ENCODE data around the gene NISCH.
A peak's percentile ranks its signal among the peaks of the same experiment; 100 is the strongest.

Gene NISCH

GRCh38 chr3:52446631-52447511, 8.5 kb upstream of the NISCH start:
- ATAC-seq (replicated peaks) (peak; percentile 71), DNase-seq (peak; percentile 71 to 79 (median 74))
- no peaks in the 10 kb centered on the region for H3K9me3 Mint-ChIP-seq
- no peak overlapping the region for H3K27ac Mint-ChIP-seq
- peaks cover 0 to 7% of the 10 kb centered on the region in 2 donors for H3K27me3 Mint-ChIP-seq
- peaks cover 8 to 14% of the 10 kb centered on the region in 2 donors for H3K4me1 Mint-ChIP-seq (ENCODE audit: low read depth in 2 of 2)
- H3K4me3 Mint-ChIP-seq = no peak overlapping the region
- no peaks in the 10 kb centered on the region for H3K36me3 Mint-ChIP-seq (ENCODE audit: insufficient read depth)

GRCh38 chr3:52447512-52448355, 7.7 kb upstream of the NISCH start:
- ATAC-seq (replicated peaks) = no peak
- Mint-ChIP-seq H3K4me1 (ENCODE audit: low read depth in 2 of 2) (peaks cover 8 to 14% of the 10 kb centered on the region in 2 donors), H3K27me3 (peaks cover 0 to 3% of the 10 kb centered on the region in 2 donors), H3K4me3 (no peak overlapping the region), H3K9me3 (no peaks in the 10 kb centered on the region), H3K36me3 (ENCODE audit: insufficient read depth) (no peaks in the 10 kb centered on the region), H3K27ac (peak overlapping the region in 1 of 2 donors; percentile 93)
- DNase-seq = no peak

GRCh38 chr3:52450489-52451236, 4.7 kb upstream of the NISCH start:
- no peaks in the 10 kb centered on the region for H3K27me3 Mint-ChIP-seq
- ATAC-seq (replicated peaks) = no peak
- peak overlapping the region in 1 of 2 donors; percentile 20 for H3K27ac Mint-ChIP-seq
- DNase-seq = no peak
- H3K4me1 Mint-ChIP-seq (ENCODE audit: low read depth in 2 of 2) = peaks cover 13 to 19% of the 10 kb centered on the region in 2 donors
- H3K36me3 Mint-ChIP-seq (ENCODE audit: insufficient read depth) = peaks cover 5% of the 10 kb centered on the region
- H3K4me3 Mint-ChIP-seq = no peak overlapping the region
- no peaks in the 10 kb centered on the region for H3K9me3 Mint-ChIP-seq

GRCh38 chr3:52451237-52452083, 3.9 kb upstream of the NISCH start:
- H3K27ac Mint-ChIP-seq = peak overlapping the region in 1 of 2 donors; percentile 20
- no peaks in the 10 kb centered on the region for H3K27me3 Mint-ChIP-seq
- peaks cover 20 to 24% of the 10 kb centered on the region in 2 donors for H3K4me1 Mint-ChIP-seq (ENCODE audit: low read depth in 2 of 2)
- H3K9me3 Mint-ChIP-seq = no peaks in the 10 kb centered on the region
- H3K36me3 Mint-ChIP-seq (ENCODE audit: insufficient read depth) = peaks cover 9% of the 10 kb centered on the region
- H3K4me3 Mint-ChIP-seq = no peak overlapping the region
- ATAC-seq (replicated peaks) (no peak), DNase-seq (no peak)

- Mint-ChIP-seq H3K4me3 (no peak overlapping the region), H3K9me3 (no peaks in the 10 kb centered on the region), H3K27me3 (no peaks in the 10 kb centered on the region), H3K4me1 (ENCODE audit: low read depth in 2 of 2) (peaks cover 18 to 27% of the 10 kb centered on the region in 2 donors), H3K27ac (peak overlapping the region in 1 of 2 donors; percentile 20), H3K36me3 (ENCODE audit: insufficient read depth) (peaks cover 11% of the 10 kb centered on the region)
- ATAC-seq (replicated peaks) (no peak), DNase-seq (no peak)
Observed at GRCh38 chr3:52452126-52452525, 3.3 kb upstream of the NISCH start.

- DNase-seq (no peak), ATAC-seq (replicated peaks) (no peak)
- no peak overlapping the region for H3K27ac Mint-ChIP-seq
- H3K27me3 Mint-ChIP-seq = no peaks in the 10 kb centered on the region
- no peak overlapping the region for H3K4me3 Mint-ChIP-seq
- peaks cover 11% of the 10 kb centered on the region for H3K36me3 Mint-ChIP-seq (ENCODE audit: insufficient read depth)
- H3K9me3 Mint-ChIP-seq = no peaks in the 10 kb centered on the region
- H3K4me1 Mint-ChIP-seq (ENCODE audit: low read depth in 2 of 2) = peaks cover 22 to 30% of the 10 kb centered on the region in 2 donors
Observed at GRCh38 chr3:52452570-52453221, 2.7 kb upstream of the NISCH start.

- H3K36me3 Mint-ChIP-seq (ENCODE audit: insufficient read depth) = peaks cover 18% of the 10 kb centered on the region
- peak within 1 kb of the TSS; percentile 90 to 94 for H3K4me3 Mint-ChIP-seq
- peaks cover 30% of the 10 kb centered on the region in 2 donors for H3K4me1 Mint-ChIP-seq (ENCODE audit: low read depth in 2 of 2)
- no peaks in the 10 kb centered on the region for H3K27me3 Mint-ChIP-seq
- ATAC-seq (replicated peaks) = no peak
- peak within 1 kb of the TSS; percentile 94 to 99 for H3K27ac Mint-ChIP-seq
- no peak for DNase-seq
- H3K9me3 Mint-ChIP-seq = no peaks in the 10 kb centered on the region
Observed at GRCh38 chr3:52453496-52454249, 1.7 kb upstream of the NISCH start, which contains the start of gene TNNC1. TSS of gene TNNC1 (minus strand) at chr3:52454041. CDS start at chr3:52454015, 26 bp downstream.

DNA sequence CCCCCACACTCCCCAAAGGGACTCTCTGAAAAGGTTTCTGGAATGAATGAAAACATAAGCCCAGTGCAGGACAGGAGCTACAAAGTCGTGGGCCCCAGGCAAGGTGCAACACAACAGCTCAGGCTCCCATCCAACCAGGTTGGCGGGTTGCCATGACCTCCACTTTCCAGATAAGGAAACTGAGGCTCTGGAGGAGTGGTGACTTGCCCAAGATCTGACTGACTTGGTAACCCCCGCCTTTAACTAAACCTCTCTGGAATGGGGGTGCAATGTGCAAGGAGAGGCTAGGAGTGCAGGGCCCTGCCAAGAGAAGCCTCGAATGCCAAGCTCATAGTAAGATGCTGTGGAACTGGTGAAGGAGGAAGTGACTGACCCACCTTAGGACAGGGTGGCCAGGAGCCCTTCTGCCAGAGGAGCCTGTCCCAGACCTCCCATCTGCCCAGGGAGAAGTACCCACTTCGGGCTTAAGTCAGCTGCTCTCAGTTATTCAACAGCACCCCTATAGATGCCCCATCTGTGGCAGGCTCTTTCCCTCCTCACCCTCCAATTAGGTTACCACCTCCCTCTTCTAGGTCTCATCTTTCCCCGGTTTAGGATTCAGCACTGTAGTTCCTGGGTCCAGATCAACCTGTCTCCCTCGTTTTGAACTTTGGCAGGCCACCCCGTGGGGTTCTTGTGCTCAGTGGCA, 1.0 kb upstream of the NISCH start:
- peaks cover 27 to 37% of the 10 kb centered on the region in 2 donors for H3K4me1 Mint-ChIP-seq (ENCODE audit: low read depth in 2 of 2)

DNA sequence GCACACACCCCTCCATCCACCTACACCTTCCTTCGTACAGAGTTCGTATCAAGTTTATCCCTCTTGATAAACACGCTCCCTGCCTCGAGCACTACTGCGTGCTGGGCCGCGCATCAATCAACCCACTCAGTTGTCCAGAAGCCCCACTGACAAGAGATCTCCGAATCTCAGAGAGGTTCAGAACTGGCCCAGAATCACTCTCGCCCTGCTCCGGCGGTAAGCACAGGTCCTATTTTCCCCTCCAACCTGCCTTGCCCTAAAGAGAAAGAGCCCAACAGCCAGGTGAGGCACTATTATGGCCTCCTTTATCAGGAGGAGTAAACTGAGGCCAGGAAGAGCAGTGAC, 494 bp upstream of the NISCH start:
- Mint-ChIP-seq H3K36me3 (ENCODE audit: insufficient read depth) (peaks cover 27% of the 10 kb centered on the region), H3K27me3 (no peaks in the 10 kb centered on the region), H3K9me3 (no peaks in the 10 kb centered on the region), H3K4me1 (ENCODE audit: low read depth in 2 of 2) (peaks cover 27 to 41% of the 10 kb centered on the region in 2 donors), H3K27ac (peak overlapping the region; percentile 94 to 99), H3K4me3 (peak overlapping the region; percentile 90 to 94)
- peak; percentile 23 for ATAC-seq (replicated peaks)
- no peak for DNase-seq

More for the DNA sequence above, 1.0 kb upstream of the NISCH start:
- H3K27me3 Mint-ChIP-seq = no peaks in the 10 kb centered on the region
- H3K9me3 Mint-ChIP-seq = no peaks in the 10 kb centered on the region
- H3K4me3 Mint-ChIP-seq = peak overlapping the region; percentile 90 to 94
- no peak for ATAC-seq (replicated peaks)
- peak overlapping the region; percentile 94 to 99 for H3K27ac Mint-ChIP-seq
- DNase-seq = no peak
- H3K36me3 Mint-ChIP-seq (ENCODE audit: insufficient read depth) = peaks cover 22% of the 10 kb centered on the region

DNA sequence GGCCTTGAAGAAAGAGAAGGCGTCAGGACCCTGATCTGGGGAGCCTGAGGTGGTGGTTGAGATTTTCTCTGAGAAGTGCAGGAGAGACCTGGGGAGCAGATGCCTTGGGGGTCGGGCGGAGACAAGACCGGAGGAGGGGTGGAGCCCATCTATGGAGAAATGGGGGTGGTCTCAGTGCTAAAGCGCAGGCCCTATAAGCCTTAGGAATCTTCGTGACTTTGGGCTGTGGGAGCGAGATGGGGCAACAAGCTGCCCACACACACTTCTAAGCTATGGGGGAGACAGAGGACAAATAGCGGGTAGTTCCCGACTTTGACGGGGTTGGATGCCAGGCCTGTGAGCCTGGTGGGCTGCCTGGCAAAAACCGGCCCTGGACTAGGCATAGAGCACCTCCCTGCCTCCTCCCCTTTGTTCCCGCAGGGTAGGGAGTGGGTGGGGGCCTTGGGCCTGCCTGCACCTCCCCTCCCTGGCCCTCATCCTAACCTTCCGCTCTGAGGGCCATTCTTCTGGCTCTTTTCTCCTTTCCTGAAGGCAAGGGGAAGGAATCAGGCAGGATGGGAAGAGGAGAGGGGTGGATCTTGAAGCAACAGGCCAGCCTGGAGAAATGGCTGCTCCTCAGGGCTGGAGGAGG, 880 bp downstream of the NISCH start:
- Mint-ChIP-seq H3K4me3 (peak overlapping the region; percentile 90 to 94), H3K9me3 (no peaks in the 10 kb centered on the region), H3K4me1 (ENCODE audit: low read depth in 2 of 2) (peaks cover 27 to 44% of the 10 kb centered on the region in 2 donors), H3K36me3 (ENCODE audit: insufficient read depth) (peaks cover 41% of the 10 kb centered on the region), H3K27ac (peak overlapping the region; percentile 94 to 99), H3K27me3 (no peaks in the 10 kb centered on the region)
- DNase-seq (no peak), ATAC-seq (replicated peaks) (no peak)

GRCh38 chr3:52456800-52457183, 1.4 kb downstream of the NISCH start:
- no peak for DNase-seq
- peaks cover 45% of the 10 kb centered on the region for H3K36me3 Mint-ChIP-seq (ENCODE audit: insufficient read depth)

More at GRCh38 chr3:52456800-52457183, 1.4 kb downstream of the NISCH start:
- Mint-ChIP-seq H3K4me3 (peak overlapping the region; percentile 90 to 94), H3K4me1 (ENCODE audit: low read depth in 2 of 2) (peaks cover 27 to 44% of the 10 kb centered on the region in 2 donors), H3K27ac (peak overlapping the region; percentile 94 to 99), H3K27me3 (no peaks in the 10 kb centered on the region), H3K9me3 (no peaks in the 10 kb centered on the region)
- ATAC-seq (replicated peaks) = no peak

Measured in effector memory CD8-positive, alpha-beta T cell (primary cell).